H1 (cell line): ENCODE data around the gene HS3ST1. TPM values are rescaled to one million over a fixed set of nuclear protein-coding genes. Genes with fewer than 3 reads are reported as not detected.

Source experiments
- CTCF ChIA-PET: fragments of 300-600 bp; sonication (Branson Sonifier 250); formaldehyde crosslinking; loops from one replicate; lab custom pipeline; 2021; ENCODE audit not compliant: partially characterized antibody; lab: Charles Lee
- POLR2A ChIA-PET: fragments of 300-600 bp; sonication (Branson Sonifier 250); formaldehyde crosslinking; loops from one replicate; lab custom pipeline; 2021; ENCODE audit warnings: inconsistent platforms; ENCODE audit not compliant: partially characterized antibody; lab: Charles Lee
- DNase-seq, 2 experiments: peaks; one replicate each; pipeline versions ENCODE4 v3.0.0 to v3.0.0-alpha.2; 2010 to 2022; ENCODE audit warnings: low spot score in 2 of 2, low read depth in 1 of 2, mixed read lengths in 1 of 2
- FAIRE-seq: peaks from 2 replicates; lab custom pipeline; 2011; peaks lifted over from hg19 to GRCh38; lab: Jason Lieb, UNC
- H2AFZ ChIP-seq: 2 replicates; pipeline ENCODE4 v1.8.1; 2012; ENCODE audit warnings: low read length, inconsistent platforms
- H2AK5ac ChIP-seq: 2 replicates; pipeline ENCODE4 v1.6.1; 2013; ENCODE audit warnings: low read depth, low read length
- H2BK120ac ChIP-seq: replicated peaks from 2 replicates; pipeline ENCODE3; 2013; ENCODE audit warnings: low read depth, low read length, inconsistent platforms
- H2BK12ac ChIP-seq: 2 replicates; pipeline ENCODE4 v1.6.1; 2013; ENCODE audit warnings: low read depth, low read length
- H2BK15ac ChIP-seq: 2 replicates; pipeline ENCODE4 v1.6.1; 2013; ENCODE audit warnings: low read length
- H2BK20ac ChIP-seq: 2 replicates; pipeline ENCODE4 v1.6.1; 2013; ENCODE audit warnings: low read length
- H2BK5ac ChIP-seq: 2 replicates; pipeline ENCODE4 v1.6.1; 2013; ENCODE audit warnings: low read depth, low read length
- H3K14ac ChIP-seq: 2 replicates; pipeline ENCODE4 v1.6.1; 2013; ENCODE audit warnings: inconsistent platforms; ENCODE audit not compliant: insufficient read length
- H3K18ac ChIP-seq: 2 replicates; pipeline ENCODE4 v1.6.1; 2013; ENCODE audit warnings: low read length; ENCODE audit errors: extremely low read depth
- H3K23ac ChIP-seq: 2 replicates; pipeline ENCODE4 v1.6.1; 2013; ENCODE audit warnings: inconsistent platforms; ENCODE audit not compliant: insufficient read length
- H3K23me2 ChIP-seq: 2 replicates; pipeline ENCODE4 v1.6.1; 2013; ENCODE audit warnings: low read depth, low read length
- H3K27ac ChIP-seq: 2 replicates; pipeline ENCODE4 v1.6.1; 2011; ENCODE audit warnings: low read depth, low read length, inconsistent platforms
- H3K27me3 ChIP-seq, 4 experiments: replicated peaks in 1 of 4; 1 replicate in 1 of 4; 2 replicates in 3 of 4; pipeline versions ENCODE4 v1.6.1 to v1.8.1; 2011 to 2013; ENCODE audit warnings: low read length in 3 of 4, mild to moderate bottlenecking in 3 of 4, inconsistent platforms in 2 of 4, mixed read lengths in 2 of 4, moderate library complexity in 1 of 4; ENCODE audit not compliant: control insufficient read depth in 3 of 4, insufficient read depth in 3 of 4; ENCODE audit errors: extremely low read depth in 1 of 4
- H3K36me3 ChIP-seq, 4 experiments: 2 replicates each; pipeline versions ENCODE4 v1.6.1 to v1.8.1; 2011 to 2013; ENCODE audit warnings: mild to moderate bottlenecking in 4 of 4, low read length in 3 of 4, moderate library complexity in 2 of 4, control low read depth in 1 of 4, inconsistent platforms in 1 of 4; ENCODE audit not compliant: insufficient read depth in 4 of 4, control insufficient read depth in 2 of 4
- H3K4ac ChIP-seq: replicated peaks from 2 replicates; pipeline ENCODE3; 2013; ENCODE audit warnings: low read length, low read depth, mixed read lengths, inconsistent platforms; ENCODE audit not compliant: insufficient read length
- H3K4me1 ChIP-seq, 4 experiments: replicated peaks in 1 of 4; 1 replicate in 1 of 4; 2 replicates in 3 of 4; pipeline versions ENCODE4 v1.6.1 to v1.8.1; 2011 to 2013; ENCODE audit warnings: low read length in 3 of 4, inconsistent platforms in 2 of 4, mixed read lengths in 1 of 4; ENCODE audit not compliant: insufficient read depth in 4 of 4, control insufficient read depth in 3 of 4
- H3K4me2 ChIP-seq, 2 experiments: 2 replicates each; pipeline versions ENCODE4 v1.6.1 to v1.8.1; 2011 to 2013; ENCODE audit warnings: low read depth in 2 of 2, low read length in 2 of 2, control low read depth in 1 of 2, inconsistent platforms in 1 of 2, mild to moderate bottlenecking in 1 of 2; ENCODE audit not compliant: insufficient read depth in 1 of 2
- H3K4me3 ChIP-seq, 4 experiments: fragments of 200-600, 300-600 bp in 1 of 4; sonication (generic), shearing (Covaris generic), sonication (Bioruptor Twin) in 1 of 4; 2 replicates each; pipeline versions ENCODE4 v1.5.1 to v1.8.1; 2011 to 2016; ENCODE audit warnings: low read length in 4 of 4, low read depth in 3 of 4, control low read depth in 2 of 4, inconsistent platforms in 2 of 4, mild to moderate bottlenecking in 2 of 4, mixed read lengths in 1 of 4, moderate library complexity in 1 of 4; ENCODE audit not compliant: insufficient read depth in 2 of 4; ENCODE audit errors: extremely low read depth in 1 of 4
- H3K56ac ChIP-seq: replicated peaks from 2 replicates; pipeline ENCODE3; 2013; ENCODE audit warnings: low read depth, mild to moderate bottlenecking, mixed read lengths, low read length, inconsistent platforms; ENCODE audit not compliant: insufficient read length
- H3K79me1 ChIP-seq: 2 replicates; pipeline ENCODE4 v1.6.1; 2013; ENCODE audit warnings: low read depth, low read length, control low read depth
- H3K79me2 ChIP-seq, 2 experiments: 2 replicates each; pipeline versions ENCODE4 v1.6.1 to v1.8.1; 2012 to 2013; ENCODE audit warnings: low read length in 2 of 2, mild to moderate bottlenecking in 2 of 2, inconsistent platforms in 1 of 2; ENCODE audit not compliant: insufficient read depth in 2 of 2, control insufficient read depth in 1 of 2
- H3K9ac ChIP-seq, 4 experiments: replicated peaks in 1 of 4; 1 replicate in 1 of 4; 2 replicates in 3 of 4; pipeline versions ENCODE4 v1.6.1 to v1.8.1; 2011 to 2013; ENCODE audit warnings: low read depth in 3 of 4, low read length in 3 of 4, control low read depth in 2 of 4, mild to moderate bottlenecking in 2 of 4, moderate library complexity in 2 of 4, inconsistent platforms in 1 of 4; ENCODE audit errors: extremely low read depth in 1 of 4
- H3K9me3 ChIP-seq, 2 experiments: 2 replicates each; pipeline versions ENCODE4 v1.6.1 to v1.8.1; 2012 to 2013; ENCODE audit warnings: mild to moderate bottlenecking in 2 of 2, moderate library complexity in 2 of 2, control low read depth in 1 of 2, inconsistent platforms in 1 of 2, low read depth in 1 of 2, low read length in 1 of 2, mixed read lengths in 1 of 2; ENCODE audit not compliant: insufficient read depth in 2 of 2
- H4K20me1 ChIP-seq, 2 experiments: replicated peaks in 1 of 2; 2 replicates each; pipeline versions ENCODE3 to v1.8.1; 2011 to 2013; ENCODE audit warnings: inconsistent platforms in 2 of 2, low read length in 2 of 2, mild to moderate bottlenecking in 1 of 2; ENCODE audit not compliant: insufficient read depth in 2 of 2, control insufficient read depth in 1 of 2
- H4K5ac ChIP-seq: 2 replicates; pipeline ENCODE4 v1.6.1; 2013; ENCODE audit warnings: low read length, low read depth, mixed read lengths, inconsistent platforms; ENCODE audit not compliant: insufficient read length
- H4K8ac ChIP-seq: 2 replicates; pipeline ENCODE4 v1.8.0; 2013; ENCODE audit warnings: mild to moderate bottlenecking, moderate library complexity, low read length, inconsistent platforms; ENCODE audit not compliant: insufficient read depth; ENCODE audit errors: extremely low read depth
- H4K91ac ChIP-seq: replicated peaks from 2 replicates; pipeline ENCODE3; 2013; ENCODE audit warnings: low read length, mixed read lengths, inconsistent platforms; ENCODE audit not compliant: insufficient read length
- ATF2 ChIP-seq: IDR thresholded peaks from 2 replicates; pipeline ENCODE4 v1.6.1; 2012; ENCODE audit warnings: low read length, inconsistent platforms
- BRCA1 ChIP-seq: IDR thresholded peaks from 2 replicates; pipeline ENCODE4 v1.6.1; 2012; ENCODE audit warnings: low read depth, low read length, improper control_type of control experiment
- CBX8 ChIP-seq: fragments of 300-800, 300-1000 bp; sonication (generic); IDR thresholded peaks from 2 replicates; pipeline ENCODE4 v1.7.1; 2016; ENCODE audit warnings: low read depth, low read length, borderline replicate concordance
- CHD1 ChIP-seq: IDR thresholded peaks from 2 replicates; pipeline ENCODE4 v1.6.1; 2012; ENCODE audit warnings: low read depth, low read length, improper control_type of control experiment
- CTBP2 ChIP-seq: IDR thresholded peaks from 2 replicates; pipeline ENCODE4 v1.7.0; 2011; ENCODE audit warnings: borderline replicate concordance, mild to moderate bottlenecking, moderate library complexity, mixed read lengths, low read length; ENCODE audit not compliant: insufficient read depth, insufficient read length
- HDAC2 ChIP-seq, 2 experiments: fragments of 300-600 bp in 1 of 2; sonication (generic) in 1 of 2; IDR thresholded peaks; 2 replicates each; pipeline ENCODE4 v1.6.1; 2011 to 2012; ENCODE audit warnings: low read depth in 2 of 2, low read length in 2 of 2, mild to moderate bottlenecking in 2 of 2, moderate library complexity in 2 of 2, borderline replicate concordance in 1 of 2, inconsistent platforms in 1 of 2
- MAFK ChIP-seq: IDR thresholded peaks from 2 replicates; pipeline ENCODE4 v1.6.1; 2012; ENCODE audit warnings: low read depth, mild to moderate bottlenecking, improper control_type of control experiment, low read length
- PHF8 ChIP-seq: fragments of 200-600 bp; sonication (generic); conservative IDR thresholded peaks from 2 replicates; pipeline ENCODE4 v1.7.1; 2012; ENCODE audit warnings: low read depth, mild to moderate bottlenecking, inconsistent platforms, low read length, moderate library complexity
- RAD21 ChIP-seq, 2 experiments: IDR thresholded peaks in 1 of 2; conservative IDR thresholded peaks in 1 of 2; 2 replicates each; pipeline ENCODE4 v1.6.1; 2011; ENCODE audit warnings: low read depth in 2 of 2, low read length in 2 of 2, improper control_type of control experiment in 1 of 2, inconsistent platforms in 1 of 2, mild to moderate bottlenecking in 1 of 2, moderate library complexity in 1 of 2
- SP1 ChIP-seq: IDR thresholded peaks from 2 replicates; pipeline ENCODE4 v1.6.1; 2011; ENCODE audit warnings: low read depth, low read length
- ZNF274 ChIP-seq: IDR thresholded peaks from 2 replicates; pipeline ENCODE4 v1.7.0; 2012; ENCODE audit warnings: low read length, borderline replicate concordance; ENCODE audit errors: extremely low read depth
- WGBS, 2 experiments: shearing (Covaris generic) in 1 of 2; methylation state at CpG; one replicate each; pipeline versions ENCODE4 v1.1.6 to v1.1.7; 2013 to 2015; ENCODE audit warnings: low lambda C conversion rate in 2 of 2, mixed read lengths in 2 of 2, inconsistent platforms in 1 of 2, low coverage in 1 of 2, missing lambda C conversion rate in 1 of 2; ENCODE audit not compliant: insufficient replicate concordance in 2 of 2, insufficient coverage in 1 of 2, insufficient read length in 1 of 2; ENCODE audit errors: extremely low coverage in 1 of 2, missing lambda C conversion rate in 1 of 2; 5-methylcytosine and 5-hydroxymethylcytosine counted together
- polyA plus RNA-seq, 7 experiments: library from polyadenylated mRNA; depleted of rRNA in 3 of 7; stranded (reverse) in 5 of 7; unstranded in 2 of 7; fragments of >200 nt in 5 of 7; fragments of 200-250 nt in 2 of 7; gene quantifications; 1 replicate in 5 of 7; 2 replicates in 1 of 7; 4 replicates in 1 of 7; pipeline versions ENCODE4 v1.2.1 to v1.2.3, GENCODE V29; 2011 to 2013; ENCODE audit warnings: missing spikeins in 2 of 7, mixed read lengths in 2 of 7
- total RNA-seq: library from RNA; stranded (reverse); fragmentation: NEBNext Ultra II Directional; extraction: Animal tissue kit (Norgen Biotek cat#: 25700); gene quantifications from 2 replicates; pipeline ENCODE4 v1.2.1, GENCODE V29; 2021

The HS3ST1 gene
- total and polyA plus RNA-seq, 2 of the 8 experiments (the other 6 are each of a cell fraction or from before 2014, with no cell fraction given): 0.50 to 1.5 TPM

GRCh38 chr4:11436084-11436483 lies 7.4 kb upstream of the HS3ST1 start:
- FAIRE-seq: no peak
- CTCF ChIA-PET: interaction anchor here (0.6 to 4.8 kb wide), 7 partner anchors 10 to 839 kb away, joined by 3 to 15 read pairs (median 3); no protein-coding TSS in a partner anchor
- DNase-seq: no peak
- Histone ChIP-seq H3K4ac (no peak overlapping the region), H3K27ac (no peak overlapping the region), H3K23me2 (no peaks in the 10 kb centered on the region), H3K23ac (no peak overlapping the region), H4K20me1 (no peaks in the 10 kb centered on the region), H2BK12ac (no peak overlapping the region), H2AFZ (no peak overlapping the region), H3K9ac (no peak overlapping the region), H2BK20ac (no peak overlapping the region), H3K27me3 (no peaks in the 10 kb centered on the region), H2BK15ac (no peak overlapping the region), H2BK5ac (no peak overlapping the region), H3K79me2 (no peaks in the 10 kb centered on the region), H4K91ac (no peak overlapping the region), H4K5ac (no peak overlapping the region), H4K8ac (no peak overlapping the region), H3K4me2 (no peak overlapping the region), H3K9me3 (no peaks in the 10 kb centered on the region), H3K36me3 (no peaks in the 10 kb centered on the region), H3K4me1 (peaks cover 0 to 4% (median 1%) of the 10 kb centered on the region in 4 experiments; a peak in 2 of 7 replicates), H3K56ac (no peak overlapping the region), H2AK5ac (no peak overlapping the region), H3K79me1 (no peaks in the 10 kb centered on the region), H3K14ac (no peak overlapping the region), H3K18ac (no peak overlapping the region), H2BK120ac (no peak overlapping the region), H3K4me3 (no peak overlapping the region)
- POLR2A ChIA-PET: interaction anchor here (1.7 kb wide), 1 partner anchor 33 kb away, joined by 4 read pairs; no protein-coding TSS in a partner anchor
- WGBS, 2 experiments: 92% methylated on average over 2 of the region's 2 CpGs; no CpG with 5 or more reads in 1 of the 2 experiments
- TF ChIP-seq MAFK: no peak
- no peak for TF ChIP-seq CBX8
- TF ChIP-seq CHD1: no peak
- no peak for TF ChIP-seq HDAC2 (IDR thresholded peaks at IDR 0.05; ENCODE audit: borderline replicate concordance in 1 of 2, low read depth in 2 of 2, low read length in 2 of 2)
- no peak for TF ChIP-seq BRCA1
- TF ChIP-seq PHF8: no peak
- TF ChIP-seq ZNF274: no peak
- no peak for TF ChIP-seq SP1
- TF ChIP-seq CTBP2: no peak
- TF ChIP-seq ATF2: no peak
- TF ChIP-seq RAD21 (IDR thresholded peaks at IDR 0.05 in 1 of 2, conservative IDR thresholded peaks at IDR 0.05 in 1 of 2; ENCODE audit: low read depth in 2 of 2, low read length in 2 of 2): no peak
